H1 (cell line): Measurements from ENCODE around the gene KANSL3. TPM values are rescaled to one million over a fixed set of nuclear protein-coding genes. Genes with fewer than 3 reads are reported as not detected.

Source experiments
- EGR1 ChIP-seq: IDR thresholded peaks from 2 replicates; pipeline ENCODE4 v1.6.1; 2011; ENCODE audit warnings: low read depth, low read length, borderline replicate concordance
- GABPA ChIP-seq: IDR thresholded peaks from 2 replicates; pipeline ENCODE4 v1.6.1; 2011; ENCODE audit warnings: mild to moderate bottlenecking, low read length, moderate library complexity, borderline replicate concordance; ENCODE audit not compliant: insufficient read depth
- JUN ChIP-seq: IDR thresholded peaks from 2 replicates; pipeline ENCODE4 v1.6.1; 2011; ENCODE audit warnings: low read depth, mild to moderate bottlenecking, improper control_type of control experiment, low read length
- KDM4A ChIP-seq: IDR thresholded peaks from one replicate; pipeline ENCODE4 v1.7.1; 2012; ENCODE audit warnings: low read depth, mild to moderate bottlenecking, moderate library complexity, low read length, inconsistent platforms; ENCODE audit not compliant: severe bottlenecking
- RXRA ChIP-seq: IDR thresholded peaks from 2 replicates; pipeline ENCODE4 v1.6.1; 2011; ENCODE audit warnings: low read depth, mild to moderate bottlenecking, low read length, moderate library complexity; ENCODE audit not compliant: insufficient read depth
- SRF ChIP-seq: IDR thresholded peaks from 2 replicates; pipeline ENCODE4 v1.6.1; 2011; ENCODE audit warnings: mild to moderate bottlenecking, low read depth, low read length, moderate library complexity
- ZNF274 ChIP-seq: IDR thresholded peaks from 2 replicates; pipeline ENCODE4 v1.7.0; 2012; ENCODE audit warnings: low read length, borderline replicate concordance; ENCODE audit errors: extremely low read depth
- polyA plus RNA-seq, 7 experiments: library from polyadenylated mRNA; depleted of rRNA in 3 of 7; stranded (reverse) in 5 of 7; unstranded in 2 of 7; fragments of >200 nt in 5 of 7; fragments of 200-250 nt in 2 of 7; gene quantifications; 1 replicate in 5 of 7; 2 replicates in 1 of 7; 4 replicates in 1 of 7; pipeline versions ENCODE4 v1.2.1 to v1.2.3, GENCODE V29; 2011 to 2013; ENCODE audit warnings: missing spikeins in 2 of 7, mixed read lengths in 2 of 7
- total RNA-seq: library from RNA; stranded (reverse); fragmentation: NEBNext Ultra II Directional; extraction: Animal tissue kit (Norgen Biotek cat#: 25700); gene quantifications from 2 replicates; pipeline ENCODE4 v1.2.1, GENCODE V29; 2021
- TF ChIP-seq, protein P1 (sequence below): fragments of 300-600 bp; sonication (generic); IDR thresholded peaks from 2 replicates; pipeline ENCODE4 v1.7.1; 2012; ENCODE audit warnings: low read length, moderate library complexity, mild to moderate bottlenecking, inconsistent platforms; ENCODE audit not compliant: insufficient replicate concordance
- TF ChIP-seq, protein P2 (sequence below): IDR thresholded peaks from 2 replicates; pipeline ENCODE4 v1.6.1; 2012; ENCODE audit warnings: inconsistent platforms

The KANSL3 gene
- total and polyA plus RNA-seq, 2 of the 8 experiments (the other 6 are each of a cell fraction or from before 2014, with no cell fraction given), result 19.8 to 31.4 TPM

DNA sequence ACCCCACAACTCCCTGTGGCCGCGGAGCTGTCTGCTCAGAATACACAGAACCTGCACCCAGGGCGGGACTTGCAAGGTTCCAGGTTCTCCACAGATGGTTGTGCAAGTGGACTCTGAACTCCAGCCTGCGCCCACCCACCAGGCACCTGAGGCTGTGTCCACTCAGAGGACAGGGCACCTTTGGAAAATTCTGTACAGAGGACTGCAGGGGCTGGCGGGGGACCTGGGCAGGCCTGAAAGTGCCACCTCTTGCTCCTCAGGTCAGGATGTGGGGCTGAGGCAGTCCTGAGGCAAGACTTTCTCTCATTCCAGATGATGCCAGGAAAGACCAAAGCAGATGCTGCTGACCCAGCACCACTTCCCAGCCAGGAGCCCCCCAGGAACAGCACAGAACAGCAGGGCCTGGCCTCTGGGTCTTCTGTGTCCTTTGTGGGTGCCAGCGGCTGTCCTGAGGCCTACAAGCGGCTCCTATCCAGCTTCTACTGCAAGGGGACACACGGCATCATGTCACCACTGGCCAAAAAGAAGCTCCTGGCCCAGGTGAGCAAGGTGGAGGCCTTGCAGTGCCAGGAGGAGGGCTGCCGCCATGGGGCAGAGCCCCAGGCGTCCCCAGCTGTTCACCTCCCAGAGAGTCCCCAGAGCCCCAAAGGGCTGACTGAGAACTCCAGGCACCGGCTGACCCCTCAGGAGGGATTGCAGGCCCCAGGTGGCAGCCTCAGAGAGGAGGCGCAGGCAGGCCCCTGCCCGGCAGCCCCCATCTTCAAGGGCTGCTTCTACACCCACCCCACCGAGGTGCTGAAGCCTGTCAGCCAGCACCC, 87.1 kb downstream of the KANSL3 start (continued):
- TF ChIP-seq, protein P1, sequence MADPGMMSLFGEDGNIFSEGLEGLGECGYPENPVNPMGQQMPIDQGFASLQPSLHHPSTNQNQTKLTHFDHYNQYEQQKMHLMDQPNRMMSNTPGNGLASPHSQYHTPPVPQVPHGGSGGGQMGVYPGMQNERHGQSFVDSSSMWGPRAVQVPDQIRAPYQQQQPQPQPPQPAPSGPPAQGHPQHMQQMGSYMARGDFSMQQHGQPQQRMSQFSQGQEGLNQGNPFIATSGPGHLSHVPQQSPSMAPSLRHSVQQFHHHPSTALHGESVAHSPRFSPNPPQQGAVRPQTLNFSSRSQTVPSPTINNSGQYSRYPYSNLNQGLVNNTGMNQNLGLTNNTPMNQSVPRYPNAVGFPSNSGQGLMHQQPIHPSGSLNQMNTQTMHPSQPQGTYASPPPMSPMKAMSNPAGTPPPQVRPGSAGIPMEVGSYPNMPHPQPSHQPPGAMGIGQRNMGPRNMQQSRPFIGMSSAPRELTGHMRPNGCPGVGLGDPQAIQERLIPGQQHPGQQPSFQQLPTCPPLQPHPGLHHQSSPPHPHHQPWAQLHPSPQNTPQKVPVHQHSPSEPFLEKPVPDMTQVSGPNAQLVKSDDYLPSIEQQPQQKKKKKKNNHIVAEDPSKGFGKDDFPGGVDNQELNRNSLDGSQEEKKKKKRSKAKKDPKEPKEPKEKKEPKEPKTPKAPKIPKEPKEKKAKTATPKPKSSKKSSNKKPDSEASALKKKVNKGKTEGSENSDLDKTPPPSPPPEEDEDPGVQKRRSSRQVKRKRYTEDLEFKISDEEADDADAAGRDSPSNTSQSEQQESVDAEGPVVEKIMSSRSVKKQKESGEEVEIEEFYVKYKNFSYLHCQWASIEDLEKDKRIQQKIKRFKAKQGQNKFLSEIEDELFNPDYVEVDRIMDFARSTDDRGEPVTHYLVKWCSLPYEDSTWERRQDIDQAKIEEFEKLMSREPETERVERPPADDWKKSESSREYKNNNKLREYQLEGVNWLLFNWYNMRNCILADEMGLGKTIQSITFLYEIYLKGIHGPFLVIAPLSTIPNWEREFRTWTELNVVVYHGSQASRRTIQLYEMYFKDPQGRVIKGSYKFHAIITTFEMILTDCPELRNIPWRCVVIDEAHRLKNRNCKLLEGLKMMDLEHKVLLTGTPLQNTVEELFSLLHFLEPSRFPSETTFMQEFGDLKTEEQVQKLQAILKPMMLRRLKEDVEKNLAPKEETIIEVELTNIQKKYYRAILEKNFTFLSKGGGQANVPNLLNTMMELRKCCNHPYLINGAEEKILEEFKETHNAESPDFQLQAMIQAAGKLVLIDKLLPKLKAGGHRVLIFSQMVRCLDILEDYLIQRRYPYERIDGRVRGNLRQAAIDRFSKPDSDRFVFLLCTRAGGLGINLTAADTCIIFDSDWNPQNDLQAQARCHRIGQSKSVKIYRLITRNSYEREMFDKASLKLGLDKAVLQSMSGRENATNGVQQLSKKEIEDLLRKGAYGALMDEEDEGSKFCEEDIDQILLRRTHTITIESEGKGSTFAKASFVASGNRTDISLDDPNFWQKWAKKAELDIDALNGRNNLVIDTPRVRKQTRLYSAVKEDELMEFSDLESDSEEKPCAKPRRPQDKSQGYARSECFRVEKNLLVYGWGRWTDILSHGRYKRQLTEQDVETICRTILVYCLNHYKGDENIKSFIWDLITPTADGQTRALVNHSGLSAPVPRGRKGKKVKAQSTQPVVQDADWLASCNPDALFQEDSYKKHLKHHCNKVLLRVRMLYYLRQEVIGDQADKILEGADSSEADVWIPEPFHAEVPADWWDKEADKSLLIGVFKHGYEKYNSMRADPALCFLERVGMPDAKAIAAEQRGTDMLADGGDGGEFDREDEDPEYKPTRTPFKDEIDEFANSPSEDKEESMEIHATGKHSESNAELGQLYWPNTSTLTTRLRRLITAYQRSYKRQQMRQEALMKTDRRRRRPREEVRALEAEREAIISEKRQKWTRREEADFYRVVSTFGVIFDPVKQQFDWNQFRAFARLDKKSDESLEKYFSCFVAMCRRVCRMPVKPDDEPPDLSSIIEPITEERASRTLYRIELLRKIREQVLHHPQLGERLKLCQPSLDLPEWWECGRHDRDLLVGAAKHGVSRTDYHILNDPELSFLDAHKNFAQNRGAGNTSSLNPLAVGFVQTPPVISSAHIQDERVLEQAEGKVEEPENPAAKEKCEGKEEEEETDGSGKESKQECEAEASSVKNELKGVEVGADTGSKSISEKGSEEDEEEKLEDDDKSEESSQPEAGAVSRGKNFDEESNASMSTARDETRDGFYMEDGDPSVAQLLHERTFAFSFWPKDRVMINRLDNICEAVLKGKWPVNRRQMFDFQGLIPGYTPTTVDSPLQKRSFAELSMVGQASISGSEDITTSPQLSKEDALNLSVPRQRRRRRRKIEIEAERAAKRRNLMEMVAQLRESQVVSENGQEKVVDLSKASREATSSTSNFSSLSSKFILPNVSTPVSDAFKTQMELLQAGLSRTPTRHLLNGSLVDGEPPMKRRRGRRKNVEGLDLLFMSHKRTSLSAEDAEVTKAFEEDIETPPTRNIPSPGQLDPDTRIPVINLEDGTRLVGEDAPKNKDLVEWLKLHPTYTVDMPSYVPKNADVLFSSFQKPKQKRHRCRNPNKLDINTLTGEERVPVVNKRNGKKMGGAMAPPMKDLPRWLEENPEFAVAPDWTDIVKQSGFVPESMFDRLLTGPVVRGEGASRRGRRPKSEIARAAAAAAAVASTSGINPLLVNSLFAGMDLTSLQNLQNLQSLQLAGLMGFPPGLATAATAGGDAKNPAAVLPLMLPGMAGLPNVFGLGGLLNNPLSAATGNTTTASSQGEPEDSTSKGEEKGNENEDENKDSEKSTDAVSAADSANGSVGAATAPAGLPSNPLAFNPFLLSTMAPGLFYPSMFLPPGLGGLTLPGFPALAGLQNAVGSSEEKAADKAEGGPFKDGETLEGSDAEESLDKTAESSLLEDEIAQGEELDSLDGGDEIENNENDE, result no peak
- TF ChIP-seq RXRA (no peak), SRF (no peak), KDM4A (no peak), EGR1 (no peak), ZNF274 (no peak), GABPA (no peak), JUN (no peak)
- TF ChIP-seq, protein P2, sequence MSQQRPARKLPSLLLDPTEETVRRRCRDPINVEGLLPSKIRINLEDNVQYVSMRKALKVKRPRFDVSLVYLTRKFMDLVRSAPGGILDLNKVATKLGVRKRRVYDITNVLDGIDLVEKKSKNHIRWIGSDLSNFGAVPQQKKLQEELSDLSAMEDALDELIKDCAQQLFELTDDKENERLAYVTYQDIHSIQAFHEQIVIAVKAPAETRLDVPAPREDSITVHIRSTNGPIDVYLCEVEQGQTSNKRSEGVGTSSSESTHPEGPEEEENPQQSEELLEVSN, result no peak
